NCI-H748 treated with DMSO at 0.1 percent for 48 hours (cell line): ENCODE data around the gene METTL1.
"Not testable (repeated sequence)": the region's sequence is repeated elsewhere in the genome, so short reads cannot be mapped to it uniquely, and the experiment has no call there.

Experiments used
- DNase-seq: peaks from one replicate; lab custom pipeline; 2025; lab: John Stamatoyannopoulos, UW

Gene METTL1

GRCh38 chr12:57796996-57797395 is 25.1 kb upstream of the METTL1 start:
- no peak for DNase-seq

GRCh38 chr12:57795354-57795753 is 23.4 kb upstream of the METTL1 start:
- no peak for DNase-seq

- no peak for DNase-seq
These were observed 22.0 kb upstream of the METTL1 start for GRCh38 chr12:57793920-57794319.

GRCh38 chr12:57783861-57784260 is 12.0 kb upstream of the METTL1 start:
- DNase-seq: no peak

- no peak for DNase-seq
These were observed 11.5 kb upstream of the METTL1 start for GRCh38 chr12:57783466-57783801.

- DNase-seq: peak; percentile 86
These were observed 10.9 kb upstream of the METTL1 start, which contains the start of gene TSFM for GRCh38 chr12:57782608-57783465. Gene TSFM (plus strand): TSS chr12:57782787. CDS start chr12:57782802, 15 bp downstream.

- DNase-seq: no peak
These were observed 10.3 kb upstream of the METTL1 start for GRCh38 chr12:57782243-57782607.

GRCh38 chr12:57781801-57782200 is 9.9 kb upstream of the METTL1 start:
- no peak for DNase-seq

- no peak for DNase-seq
These were observed 9.3 kb upstream of the METTL1 start for GRCh38 chr12:57781244-57781643.

- DNase-seq: no peak
These were observed 8.5 kb upstream of the METTL1 start for GRCh38 chr12:57780284-57780897.

- DNase-seq: no peak
These were observed 7.8 kb upstream of the METTL1 start for GRCh38 chr12:57779736-57780135.

- no peak for DNase-seq
These were observed 6.0 kb upstream of the METTL1 start for GRCh38 chr12:57777911-57778310.

- DNase-seq: no peak
These were observed 5.5 kb upstream of the METTL1 start for GRCh38 chr12:57777367-57777766.

GRCh38 chr12:57776247-57776587 is 4.3 kb upstream of the METTL1 start:
- no peak for DNase-seq

GRCh38 chr12:57775563-57776246 is 3.8 kb upstream of the METTL1 start:
- DNase-seq: no peak

GRCh38 chr12:57775044-57775443 is 3.1 kb upstream of the METTL1 start:
- no peak for DNase-seq

GRCh38 chr12:57774634-57775033 is 2.7 kb upstream of the METTL1 start:
- DNase-seq: not testable (repeated sequence)

GRCh38 chr12:57772429-57773322 is 771 bp upstream of the METTL1 start, which contains the start of gene EEF1AKMT3:
Gene EEF1AKMT3 (plus strand): TSS chr12:57772614. CDS start chr12:57772725, 111 bp downstream.
- no peak for DNase-seq

GRCh38 chr12:57771236-57771872 is 551 bp downstream of the METTL1 start:
- peak; percentile 60 for DNase-seq

GRCh38 chr12:57770734-57771133 is 1.2 kb downstream of the METTL1 start:
- DNase-seq: no peak

- no peak for DNase-seq
These were observed 2.3 kb downstream of the METTL1 start for GRCh38 chr12:57769594-57769993.
